MCF 10A (cell line): Measurements from ENCODE around the gene EHD1. TPM values are rescaled to one million over a fixed set of nuclear protein-coding genes. Genes with fewer than 3 reads are reported as not detected.

ENCODE experiments used
- BruUV-seq: library from RNA; stranded (reverse); fragments of 400-500 nt; replicated peaks from 2 replicates; lab custom pipeline; 2021; lab: Mats Ljungman, UMichigan
- CTCF ChIA-PET: fragments of 300-600 bp; sonication (Branson Sonifier 250); formaldehyde crosslinking; extraction: SDS; loops from one replicate; lab custom pipeline; 2021; ENCODE audit warnings: antibody characterized with exemption, inconsistent platforms; lab: Yijun Ruan, JAX
- POLR2A ChIA-PET: fragments of 300-600, 350-650 bp; sonication (Branson Sonifier 250); formaldehyde crosslinking; extraction: SDS; loops from one replicate; lab custom pipeline; 2020; ENCODE audit warnings: antibody characterized with exemption, inconsistent platforms; lab: Yijun Ruan, JAX
- DNase-seq: peaks from one replicate; pipeline ENCODE4 v3.0.0-alpha.2; 2018; ENCODE audit not compliant: unreplicated experiment
- H3K27ac Mint-ChIP-seq: one replicate; pipeline ENCODE4 v1.8.0; 2022; ENCODE audit warnings: mild to moderate bottlenecking, low read depth, mixed read lengths; ENCODE audit not compliant: unreplicated experiment
- H3K27me3 Mint-ChIP-seq: one replicate; pipeline ENCODE4 v1.8.0; 2022; ENCODE audit warnings: mixed read lengths; ENCODE audit not compliant: insufficient read depth, unreplicated experiment
- H3K36me3 Mint-ChIP-seq: one replicate; pipeline ENCODE4 v1.8.0; 2022; ENCODE audit warnings: mild to moderate bottlenecking, moderate library complexity, mixed read lengths; ENCODE audit not compliant: insufficient read depth, unreplicated experiment
- H3K4me1 Mint-ChIP-seq: one replicate; pipeline ENCODE4 v1.8.0; 2022; ENCODE audit warnings: mixed read lengths; ENCODE audit not compliant: insufficient read depth, unreplicated experiment
- H3K4me3 Mint-ChIP-seq: one replicate; pipeline ENCODE4 v1.8.0; 2022; ENCODE audit warnings: mild to moderate bottlenecking, moderate library complexity, mixed read lengths; ENCODE audit not compliant: unreplicated experiment
- H3K9me3 Mint-ChIP-seq: one replicate; pipeline ENCODE4 v1.8.0; 2022; ENCODE audit warnings: mixed read lengths; ENCODE audit not compliant: unreplicated experiment
- intact Hi-C: fragments of 100-400 bp; cut with micrococcal nuclease; formaldehyde crosslinking; loops from 2 replicates; pipeline ENCODE4 v1.14.1; 2022
- total RNA-seq: library from RNA; stranded (reverse); gene quantifications from 2 replicates; pipeline ENCODE4 v1.2.3, GENCODE V29; 2022
- TF ChIP-seq, protein P1 (sequence below): fragments of 200-600 bp; IDR thresholded peaks from one replicate; pipeline ENCODE4 v1.8.0; 2022; ENCODE audit warnings: antibody characterized with exemption, mild to moderate bottlenecking; ENCODE audit not compliant: unreplicated experiment

The EHD1 gene
- total RNA-seq, 1 experiment from 2014 or later: 80.6 TPM

DNA sequence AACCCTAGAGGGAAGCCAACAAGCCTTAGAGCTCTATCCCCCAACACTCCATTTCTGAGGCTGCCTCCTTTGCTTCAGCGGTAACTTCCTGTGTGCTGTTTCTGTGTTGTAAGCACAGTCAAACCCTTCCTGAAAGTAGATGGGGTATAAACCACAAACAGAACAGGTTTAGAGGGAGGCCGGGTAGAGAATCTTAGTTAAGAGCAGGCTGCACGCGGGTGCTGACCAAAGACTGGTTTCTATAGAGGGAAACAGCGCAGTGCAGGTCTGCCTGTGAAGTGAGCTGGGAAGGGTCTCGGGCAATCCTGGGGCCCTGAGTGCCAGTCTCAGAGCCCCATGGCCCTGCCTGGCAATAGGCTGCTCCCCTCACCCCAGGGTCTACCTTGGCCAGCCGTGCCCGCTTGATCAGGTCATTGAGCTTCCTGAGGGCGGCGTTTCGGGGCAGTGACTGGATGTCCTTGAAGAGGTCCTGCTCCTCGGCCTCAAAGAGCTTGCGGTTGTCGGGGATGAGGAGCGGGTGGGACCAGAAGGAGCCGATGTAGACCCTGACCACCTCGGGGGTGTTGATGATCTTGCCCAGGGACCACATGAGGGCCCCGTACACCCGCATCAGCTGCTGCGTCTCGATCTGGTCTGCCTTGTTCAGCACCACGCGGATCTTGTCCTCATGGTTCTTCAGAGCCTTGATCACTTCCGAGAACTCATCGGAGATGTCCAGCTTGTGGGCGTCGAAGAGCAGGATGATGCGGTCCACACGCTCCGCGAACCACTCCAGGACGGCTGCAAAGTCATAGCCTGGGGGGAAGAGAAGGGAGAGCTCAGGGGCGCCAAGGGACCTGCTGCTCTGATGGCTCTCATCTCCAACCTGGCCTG, 18.6 kb downstream of the EHD1 start:
- H3K9me3 Mint-ChIP-seq: no peaks in the 10 kb centered on the region
- intact Hi-C loops: no loop called here
- ChIA-PET POLR2A (interaction anchor here (0.6 to 7.8 kb wide), 3 partner anchors 17 to 130 kb away, joined by 3 to 79 read pairs (median 4); partner anchors contain the start of genes ATG2A and EHD1), CTCF (interaction anchor here (0.6 to 3.2 kb wide), 6 partner anchors 11 to 793 kb away, joined by 3 to 19 read pairs (median 4); no protein-coding TSS in a partner anchor)
- no peak overlapping the region for H3K27ac Mint-ChIP-seq
- H3K36me3 Mint-ChIP-seq: peaks cover 22% of the 10 kb centered on the region
- no peak overlapping the region for H3K4me3 Mint-ChIP-seq
- no TSS peak for BruUV-seq
- peaks cover 30% of the 10 kb centered on the region for H3K4me1 Mint-ChIP-seq
- H3K27me3 Mint-ChIP-seq: no peaks in the 10 kb centered on the region
- TF ChIP-seq, protein P1, sequence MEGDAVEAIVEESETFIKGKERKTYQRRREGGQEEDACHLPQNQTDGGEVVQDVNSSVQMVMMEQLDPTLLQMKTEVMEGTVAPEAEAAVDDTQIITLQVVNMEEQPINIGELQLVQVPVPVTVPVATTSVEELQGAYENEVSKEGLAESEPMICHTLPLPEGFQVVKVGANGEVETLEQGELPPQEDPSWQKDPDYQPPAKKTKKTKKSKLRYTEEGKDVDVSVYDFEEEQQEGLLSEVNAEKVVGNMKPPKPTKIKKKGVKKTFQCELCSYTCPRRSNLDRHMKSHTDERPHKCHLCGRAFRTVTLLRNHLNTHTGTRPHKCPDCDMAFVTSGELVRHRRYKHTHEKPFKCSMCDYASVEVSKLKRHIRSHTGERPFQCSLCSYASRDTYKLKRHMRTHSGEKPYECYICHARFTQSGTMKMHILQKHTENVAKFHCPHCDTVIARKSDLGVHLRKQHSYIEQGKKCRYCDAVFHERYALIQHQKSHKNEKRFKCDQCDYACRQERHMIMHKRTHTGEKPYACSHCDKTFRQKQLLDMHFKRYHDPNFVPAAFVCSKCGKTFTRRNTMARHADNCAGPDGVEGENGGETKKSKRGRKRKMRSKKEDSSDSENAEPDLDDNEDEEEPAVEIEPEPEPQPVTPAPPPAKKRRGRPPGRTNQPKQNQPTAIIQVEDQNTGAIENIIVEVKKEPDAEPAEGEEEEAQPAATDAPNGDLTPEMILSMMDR: no peak
- no peak for DNase-seq

DNA sequence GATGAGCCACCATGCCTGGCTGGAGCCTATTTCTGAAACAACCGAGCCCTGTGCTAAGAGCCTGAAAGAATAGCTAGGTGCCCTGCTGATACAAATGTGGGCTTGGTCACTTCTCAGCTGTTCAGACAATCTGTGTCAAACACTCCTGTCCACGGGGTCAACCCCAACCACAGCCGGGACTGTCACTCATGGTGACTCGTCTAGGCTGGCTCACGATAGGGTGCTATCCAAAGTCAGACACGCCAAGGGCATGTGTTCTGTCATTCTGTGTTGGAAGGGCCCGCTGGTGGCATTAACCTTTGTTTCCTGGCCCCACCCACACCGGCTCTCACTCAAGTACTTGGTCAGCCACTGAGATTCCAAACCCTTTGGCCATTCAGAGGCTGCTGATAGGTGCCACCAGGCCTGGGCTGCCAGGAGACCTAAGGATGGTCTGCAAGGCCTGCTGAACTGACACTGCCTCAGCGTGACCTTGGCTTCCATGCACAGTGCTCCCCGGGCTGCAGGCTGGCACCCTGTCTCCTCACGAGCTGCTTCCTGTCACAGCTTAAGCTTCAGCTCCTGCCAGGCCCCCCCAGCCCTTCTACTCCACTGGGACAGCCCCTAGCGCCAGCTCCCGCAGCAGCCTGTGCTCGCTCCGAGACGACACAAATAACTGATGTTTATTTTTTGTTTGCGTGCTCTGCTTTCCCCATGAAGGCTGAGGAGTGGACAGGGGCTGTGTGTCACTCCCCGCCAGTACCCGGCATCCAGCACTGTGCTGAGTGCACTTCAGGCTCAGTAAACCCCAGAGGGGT, 19.8 kb downstream of the EHD1 start:
- intact Hi-C loops: no loop called here
- Mint-ChIP-seq H3K4me1 (peaks cover 26% of the 10 kb centered on the region), H3K27me3 (no peaks in the 10 kb centered on the region), H3K27ac (no peak overlapping the region), H3K9me3 (no peaks in the 10 kb centered on the region), H3K4me3 (no peak overlapping the region), H3K36me3 (peaks cover 28% of the 10 kb centered on the region)
- CTCF ChIA-PET: interaction anchor here (0.5 to 3.2 kb wide), 7 partner anchors 10 to 861 kb away, joined by 3 to 19 read pairs (median 4); no protein-coding TSS in a partner anchor
- POLR2A ChIA-PET: interaction anchor here (4.9 to 7.8 kb wide), 2 partner anchors 11 to 18 kb away, joined by 38 to 79 read pairs; partner anchors contain the start of gene EHD1
- no TSS peak for BruUV-seq
- no peak for DNase-seq
- TF ChIP-seq, protein P1: no peak

DNA sequence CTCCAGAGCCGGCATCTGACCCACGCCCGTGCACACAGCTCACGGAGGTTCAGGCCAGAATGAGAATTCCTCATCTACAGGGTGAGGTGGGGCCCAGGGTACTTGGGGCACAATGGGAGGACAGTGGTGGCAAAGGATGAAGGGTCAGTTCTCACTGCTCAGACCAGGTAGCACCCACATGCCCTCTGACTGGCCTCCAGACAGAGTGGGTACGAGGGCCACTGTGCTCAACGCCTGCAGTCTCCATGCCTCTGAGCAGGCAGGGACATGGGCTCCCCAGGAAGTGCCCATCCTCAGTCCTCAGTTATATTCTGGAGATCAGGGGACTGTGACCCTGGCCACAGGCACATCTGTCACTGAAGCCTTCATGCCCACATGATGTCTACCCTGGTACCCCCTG, 20.9 kb downstream of the EHD1 start:
- Mint-ChIP-seq H3K4me3 (no peak overlapping the region), H3K36me3 (peaks cover 27% of the 10 kb centered on the region), H3K27ac (no peak overlapping the region), H3K4me1 (peaks cover 28% of the 10 kb centered on the region), H3K27me3 (no peaks in the 10 kb centered on the region), H3K9me3 (no peaks in the 10 kb centered on the region)
- ChIA-PET POLR2A (interaction anchor here (1.6 to 7.8 kb wide), 6 partner anchors 10 to 239 kb away, joined by 5 to 79 read pairs (median 9); partner anchors contain the start of gene EHD1), CTCF (interaction anchor here (0.6 to 15.7 kb wide), 7 partner anchors 10 to 61 kb away, joined by 4 to 286 read pairs (median 4); partner anchors contain the start of gene EHD1)
- BruUV-seq: no TSS peak
- intact Hi-C loops: no loop called here
- TF ChIP-seq, protein P1: no peak
- no peak for DNase-seq
